Subcutaneous adipose tissue (tissue), 4 donors: ENCODE results near the gene GDF10. TPM values are rescaled to one million over a fixed set of nuclear protein-coding genes. Genes with fewer than 3 reads are reported as not detected.

Experiments
- total RNA-seq, 4 donors: library from RNA; depleted of rRNA; stranded (reverse); fragments of >200 nt; gene quantifications; one replicate each; pipeline ENCODE4 v1.1.0, GENCODE V29; 2016
- TF ChIP-seq, protein P1 (sequence below): fragments of 450-650 bp; IDR thresholded peaks from one replicate; pipeline ENCODE4 v1.5.1; 2016; ENCODE audit warnings: low read depth, mild to moderate bottlenecking, control low read depth, antibody characterized with exemption, moderate library complexity

GDF10 gene
- total RNA-seq, 4 donors from 2014 or later = 2.9 to 9.7 (median 5.1) TPM

DNA sequence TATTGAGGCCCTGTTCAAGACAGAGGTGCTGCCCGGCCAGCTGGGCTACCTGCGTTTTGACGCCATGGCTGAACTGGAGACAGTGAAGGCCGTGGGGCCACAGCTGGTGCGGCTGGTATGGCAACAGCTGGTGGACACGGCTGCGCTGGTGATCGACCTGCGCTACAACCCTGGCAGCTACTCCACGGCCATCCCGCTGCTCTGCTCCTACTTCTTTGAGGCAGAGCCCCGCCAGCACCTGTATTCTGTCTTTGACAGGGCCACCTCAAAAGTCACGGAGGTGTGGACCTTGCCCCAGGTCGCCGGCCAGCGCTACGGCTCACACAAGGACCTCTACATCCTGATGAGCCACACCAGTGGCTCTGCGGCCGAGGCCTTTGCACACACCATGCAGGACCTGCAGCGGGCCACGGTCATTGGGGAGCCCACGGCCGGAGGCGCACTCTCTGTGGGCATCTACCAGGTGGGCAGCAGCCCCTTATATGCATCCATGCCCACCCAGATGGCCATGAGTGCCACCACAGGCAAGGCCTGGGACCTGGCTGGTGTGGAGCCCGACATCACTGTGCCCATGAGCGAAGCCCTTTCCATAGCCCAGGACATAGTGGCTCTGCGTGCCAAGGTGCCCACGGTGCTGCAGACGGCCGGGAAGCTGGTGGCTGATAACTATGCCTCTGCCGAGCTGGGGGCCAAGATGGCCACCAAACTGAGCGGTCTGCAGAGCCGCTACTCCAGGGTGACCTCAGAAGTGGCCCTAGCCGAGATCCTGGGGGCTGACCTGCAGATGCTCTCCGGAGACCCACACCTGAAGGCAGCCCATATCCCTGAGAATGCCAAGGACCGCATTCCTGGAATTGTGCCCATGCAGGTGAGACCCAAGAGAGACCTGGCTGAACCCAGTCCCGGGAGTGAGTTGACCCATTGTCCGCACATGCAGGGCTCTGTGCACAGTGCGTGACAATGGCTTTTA, 51.0 kb downstream of the GDF10 start:
- TF ChIP-seq, protein P1, sequence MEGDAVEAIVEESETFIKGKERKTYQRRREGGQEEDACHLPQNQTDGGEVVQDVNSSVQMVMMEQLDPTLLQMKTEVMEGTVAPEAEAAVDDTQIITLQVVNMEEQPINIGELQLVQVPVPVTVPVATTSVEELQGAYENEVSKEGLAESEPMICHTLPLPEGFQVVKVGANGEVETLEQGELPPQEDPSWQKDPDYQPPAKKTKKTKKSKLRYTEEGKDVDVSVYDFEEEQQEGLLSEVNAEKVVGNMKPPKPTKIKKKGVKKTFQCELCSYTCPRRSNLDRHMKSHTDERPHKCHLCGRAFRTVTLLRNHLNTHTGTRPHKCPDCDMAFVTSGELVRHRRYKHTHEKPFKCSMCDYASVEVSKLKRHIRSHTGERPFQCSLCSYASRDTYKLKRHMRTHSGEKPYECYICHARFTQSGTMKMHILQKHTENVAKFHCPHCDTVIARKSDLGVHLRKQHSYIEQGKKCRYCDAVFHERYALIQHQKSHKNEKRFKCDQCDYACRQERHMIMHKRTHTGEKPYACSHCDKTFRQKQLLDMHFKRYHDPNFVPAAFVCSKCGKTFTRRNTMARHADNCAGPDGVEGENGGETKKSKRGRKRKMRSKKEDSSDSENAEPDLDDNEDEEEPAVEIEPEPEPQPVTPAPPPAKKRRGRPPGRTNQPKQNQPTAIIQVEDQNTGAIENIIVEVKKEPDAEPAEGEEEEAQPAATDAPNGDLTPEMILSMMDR = no peak

DNA sequence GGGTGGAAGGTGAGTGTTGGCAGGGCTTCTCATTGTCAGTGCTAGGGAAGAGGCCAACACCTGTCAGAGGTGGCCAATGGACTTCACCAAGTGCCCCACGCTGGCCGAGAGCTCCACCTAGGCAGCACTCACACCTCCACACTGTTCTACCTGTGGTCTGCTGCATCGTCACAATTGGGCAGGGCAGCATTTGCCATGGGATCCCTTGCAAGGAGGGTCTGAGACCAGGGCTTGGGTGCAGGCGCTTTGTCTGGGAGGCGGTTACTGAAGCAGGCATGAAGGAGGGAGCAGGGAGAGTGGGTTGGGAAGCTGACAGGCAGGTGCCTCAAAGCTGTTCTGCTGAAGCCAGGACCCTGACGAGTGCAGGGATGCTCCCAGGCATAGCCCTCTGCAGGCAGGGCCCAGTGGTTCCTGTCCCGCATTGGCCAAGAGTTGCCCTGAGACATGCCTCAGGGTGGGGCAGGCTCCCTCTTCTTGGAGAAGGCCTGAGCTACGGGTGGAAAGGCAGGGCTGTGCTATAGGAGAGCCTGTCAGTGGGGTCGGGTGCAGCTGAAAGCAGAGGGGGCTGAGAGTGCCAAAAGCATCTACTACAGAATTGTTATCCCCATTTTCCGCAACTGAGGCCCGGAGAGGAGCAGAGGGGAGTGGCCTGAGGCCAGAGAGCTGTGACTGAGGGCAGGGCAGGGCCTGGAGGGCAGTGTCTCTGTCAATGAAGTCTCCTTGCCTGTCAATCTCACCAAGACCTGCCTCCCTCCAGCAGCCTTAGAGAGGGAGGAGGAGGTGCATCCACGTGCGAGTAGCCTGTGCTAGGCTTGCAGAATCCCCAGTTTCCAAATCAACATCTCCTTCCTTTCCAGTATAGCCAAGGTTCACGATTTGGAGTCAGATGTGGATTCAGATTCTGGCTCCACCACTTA, 52.2 kb downstream of the GDF10 start:
- TF ChIP-seq, protein P1 = no peak

GRCh38 chr10:47353351-47353750, 53.4 kb downstream of the GDF10 start:
- TF ChIP-seq, protein P1 = no peak

DNA sequence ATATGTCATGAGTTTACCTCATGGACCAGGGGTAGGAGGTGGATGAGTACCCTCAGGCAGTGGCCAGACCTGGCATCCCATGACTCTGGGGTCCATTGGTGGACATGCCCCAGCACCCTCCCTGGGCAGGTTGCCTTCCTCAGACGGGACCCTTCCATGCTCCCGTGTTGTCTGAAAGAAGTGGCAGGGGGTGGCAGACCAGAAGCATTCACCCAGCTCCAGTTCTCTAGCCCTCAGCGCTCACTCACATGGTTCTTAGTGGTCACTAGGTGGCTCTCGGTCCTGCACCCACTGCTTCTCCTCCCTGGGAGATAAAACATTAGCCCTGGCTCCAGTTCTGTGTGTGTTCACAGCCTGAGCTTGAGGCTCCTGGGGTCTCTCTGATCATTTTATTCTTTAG, 54.2 kb downstream of the GDF10 start:
- TF ChIP-seq, protein P1 = no peak

GRCh38 chr10:47354900-47355299, 54.9 kb downstream of the GDF10 start:
- TF ChIP-seq, protein P1 = no peak

DNA sequence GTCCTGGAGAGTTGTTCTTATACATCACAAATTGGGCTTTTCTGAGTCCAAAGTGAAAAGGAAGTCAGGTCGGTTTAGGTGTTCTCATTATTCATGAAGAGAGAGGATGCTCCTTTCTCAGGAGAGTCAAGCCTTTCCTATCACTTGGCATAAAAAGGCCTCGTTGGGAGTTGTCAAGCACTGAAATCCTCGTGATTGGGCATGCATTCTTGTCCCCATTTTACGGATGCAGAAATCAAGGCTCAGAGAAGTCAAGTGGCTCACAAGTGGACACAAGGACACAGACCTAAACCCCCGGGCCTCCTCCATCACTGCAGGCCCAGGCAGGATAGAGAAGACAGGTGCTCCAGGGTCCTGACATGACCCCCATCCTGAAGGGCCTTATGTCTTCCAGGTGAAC, 56.7 kb downstream of the GDF10 start:
- TF ChIP-seq, protein P1 = no peak

DNA sequence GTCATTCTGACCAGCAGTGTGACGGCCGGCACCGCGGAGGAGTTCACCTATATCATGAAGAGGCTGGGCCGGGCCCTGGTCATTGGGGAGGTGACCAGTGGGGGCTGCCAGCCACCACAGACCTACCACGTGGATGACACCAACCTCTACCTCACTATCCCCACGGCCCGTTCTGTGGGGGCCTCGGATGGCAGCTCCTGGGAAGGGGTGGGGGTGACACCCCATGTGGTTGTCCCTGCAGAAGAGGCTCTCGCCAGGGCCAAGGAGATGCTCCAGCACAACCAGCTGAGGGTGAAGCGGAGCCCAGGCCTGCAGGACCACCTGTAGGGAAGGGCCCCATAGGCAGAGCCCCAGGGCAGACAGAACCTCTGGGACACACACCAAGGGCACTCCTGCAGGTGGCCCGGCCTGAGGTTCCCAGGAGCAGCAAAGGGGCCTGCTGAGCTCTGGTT, 57.2 kb downstream of the GDF10 start:
- TF ChIP-seq, protein P1 = no peak
